HepG2 (cell line): ENCODE results near the gene PAPOLB. TPM values are rescaled to one million over a fixed set of nuclear protein-coding genes. Genes with fewer than 3 reads are reported as not detected.

ENCODE experiments used
- ATAC-seq: fragments of 200-7000 bp; cut with Tn5 transposase; 3 replicates; pipeline ENCODE4 v1.9.1; 2020; ENCODE audit warnings: mild to moderate bottlenecking, moderate library complexity
- BruUV-seq: library from RNA; stranded (reverse); fragments of 400-500 nt; replicated peaks from 2 replicates; lab custom pipeline; 2021; lab: Mats Ljungman, UMichigan
- CTCF ChIA-PET: fragments of 300-600 bp; formaldehyde crosslinking; extraction: SDS; loops from one replicate; lab custom pipeline; 2021; ENCODE audit warnings: low total read pairs, inconsistent platforms, low intra/inter-chr PET ratio; lab: Yijun Ruan, JAX
- POLR2A ChIA-PET: fragments of 350-600 bp; sonication (Branson Sonifier 250); formaldehyde crosslinking; loops from one replicate; lab custom pipeline; 2020; ENCODE audit warnings: antibody characterized with exemption, inconsistent platforms; lab: Yijun Ruan, JAX
- DNase-seq: peaks from one replicate; pipeline ENCODE4 v3.0.0-alpha.2; 2015; ENCODE audit warnings: low spot score
- FAIRE-seq: peaks from 3 replicates; lab custom pipeline; 2011; peaks lifted over from hg19 to GRCh38; lab: Jason Lieb, UNC
- H2AFZ ChIP-seq: one replicate; pipeline ENCODE4 v1.6.1; 2011; ENCODE audit warnings: low read length, inconsistent platforms
- H3K27ac ChIP-seq: fragments of 300-600 bp; 3 replicates; pipeline ENCODE4 v1.8.0; 2011; ENCODE audit warnings: mixed run types, mild to moderate bottlenecking, mixed read lengths, low read length, inconsistent platforms; ENCODE audit not compliant: insufficient read depth; ENCODE audit errors: extremely low read length
- H3K27me3 ChIP-seq, 2 experiments: fragments of 200-600 bp in 1 of 2; 2 replicates in 1 of 2; 3 replicates in 1 of 2; pipeline versions ENCODE4 v1.6.0 to v1.8.0; 2011; ENCODE audit warnings: low read length in 2 of 2, mild to moderate bottlenecking in 2 of 2, moderate library complexity in 2 of 2, inconsistent platforms in 1 of 2; ENCODE audit not compliant: insufficient read depth in 2 of 2, control insufficient read depth in 1 of 2
- H3K36me3 ChIP-seq, 2 experiments: fragments of 200-600 bp in 1 of 2; replicated peaks in 1 of 2; 2 replicates in 1 of 2; 3 replicates in 1 of 2; pipeline versions ENCODE4 v1.5.1 to v1.8.0; 2011; ENCODE audit warnings: low read length in 2 of 2, inconsistent platforms in 1 of 2; ENCODE audit not compliant: insufficient read depth in 2 of 2, control insufficient read depth in 1 of 2
- H3K4me1 ChIP-seq: 2 replicates; pipeline ENCODE4 v1.5.1; 2012; ENCODE audit warnings: low read length, inconsistent platforms; ENCODE audit not compliant: insufficient read depth
- H3K4me2 ChIP-seq: 2 replicates; pipeline ENCODE4 v1.6.0; 2011; ENCODE audit warnings: low read depth, low read length, inconsistent platforms
- H3K4me3 ChIP-seq, 3 experiments: fragments of 200-600 bp in 1 of 3; sonication (generic), shearing (Covaris generic) in 1 of 3; replicated peaks in 1 of 3; 2 replicates each; pipeline ENCODE4 v1.5.1; 2011 to 2016; ENCODE audit warnings: low read length in 3 of 3, inconsistent platforms in 2 of 3, low read depth in 2 of 3, mild to moderate bottlenecking in 2 of 3, control low read depth in 1 of 3, mixed read lengths in 1 of 3; ENCODE audit not compliant: insufficient read depth in 1 of 3
- H3K79me2 ChIP-seq: one replicate; pipeline ENCODE4 v1.6.1; 2011; ENCODE audit warnings: low read length, inconsistent platforms; ENCODE audit not compliant: insufficient read depth
- H3K9ac ChIP-seq: 2 replicates; pipeline ENCODE4 v1.6.0; 2011; ENCODE audit warnings: mild to moderate bottlenecking, low read depth, low read length, inconsistent platforms; ENCODE audit not compliant: insufficient read depth
- H3K9me3 ChIP-seq: 2 replicates; pipeline ENCODE4 v1.5.1; 2012; ENCODE audit warnings: mild to moderate bottlenecking, low read length
- H4K20me1 ChIP-seq: 2 replicates; pipeline ENCODE4 v1.6.0; 2011; ENCODE audit warnings: inconsistent platforms, mild to moderate bottlenecking, low read length, moderate library complexity; ENCODE audit not compliant: insufficient read depth
- AGO2 ChIP-seq: fragments of 200-400 bp; formaldehyde crosslinking; optimal IDR thresholded peaks from 2 replicates; pipeline ENCODE3; 2017; ENCODE audit warnings: mild to moderate bottlenecking, low read depth, low read length, moderate library complexity
- CREB1 ChIP-seq, 2 experiments: fragments of 450-650 bp in 1 of 2; IDR thresholded peaks; 2 replicates each; pipeline ENCODE4 v1.6.1; 2016 to 2017; ENCODE audit warnings: control low read depth in 1 of 2, mild to moderate bottlenecking in 1 of 2, missing compliant biosample characterization in 1 of 2, missing genetic modification characterization in 1 of 2
- MED13 ChIP-seq: sonication (generic); formaldehyde crosslinking; IDR thresholded peaks from 2 replicates; pipeline ENCODE4 v1.5.0; 2020; ENCODE audit warnings: missing genetic modification reagents
- TFDP2 ChIP-seq: sonication (generic); formaldehyde crosslinking; IDR thresholded peaks from 2 replicates; pipeline ENCODE4 v1.4.0; 2020; ENCODE audit warnings: missing genetic modification reagents
- YEATS4 ChIP-seq: sonication (generic); formaldehyde crosslinking; IDR thresholded peaks from 2 replicates; pipeline ENCODE4 v1.4.0; 2020; ENCODE audit warnings: missing genetic modification reagents, borderline replicate concordance
- ZBTB7A ChIP-seq: sonication (generic); formaldehyde crosslinking; IDR thresholded peaks from 2 replicates; pipeline ENCODE4 v1.8.0; 2022; ENCODE audit warnings: mild to moderate bottlenecking, missing genetic modification reagents
- ZNF572 ChIP-seq: sonication (generic); formaldehyde crosslinking; IDR thresholded peaks from 2 replicates; pipeline ENCODE4 v1.5.1; 2020; ENCODE audit warnings: mild to moderate bottlenecking, missing genetic modification reagents
- WGBS: methylation state at CpG from one replicate; pipeline ENCODE4 v1.1.6; 2017; ENCODE audit warnings: low lambda C conversion rate; 5-methylcytosine and 5-hydroxymethylcytosine counted together
- in situ Hi-C: cut with HindIII; loops from 2 replicates; pipeline ENCODE4 v1.10.0; 2017; ENCODE audit warnings: low pct_unique_long_range_greater_than_20kb; ENCODE audit not compliant: extremely low pct_ligation_motif_present
- intact Hi-C: fragments of 100-400 bp; cut with micrococcal nuclease; formaldehyde crosslinking; loops from one replicate; pipeline ENCODE4 v1.10.0; 2022; ENCODE audit not compliant: unreplicated experiment
- polyA plus RNA-seq, 8 experiments: library from polyadenylated mRNA; depleted of rRNA in 3 of 8; stranded (reverse) in 7 of 8; unstranded in 1 of 8; fragments of >200 nt; fragmentation: Illumina TruSeq in 4 of 8; extraction: Trizol in 4 of 8; gene quantifications; 2 replicates each; pipeline versions ENCODE4 v1.2.1 to v1.2.3, GENCODE V29; 2011 to 2016; ENCODE audit warnings: low read depth in 4 of 8, missing spikeins in 1 of 8, mixed read lengths in 1 of 8; ENCODE audit not compliant: insufficient read depth in 1 of 8
- total RNA-seq, 5 experiments: library from RNA; depleted of rRNA; stranded (reverse); fragments of >200 nt; fragmentation: Illumina TruSeq; extraction: Trizol; gene quantifications; 2 replicates each; pipeline ENCODE4 v1.2.3, GENCODE V29; 2016; ENCODE audit warnings: low read depth in 1 of 5

Gene PAPOLB
- total and polyA plus RNA-seq, 2 of the 13 experiments (the other 11 are each of a cell fraction or from before 2014, with no cell fraction given): not detected

GRCh38 chr7:4840079-4840501, 21.7 kb downstream of the PAPOLB start:
- Histone ChIP-seq H2AFZ (no peak overlapping the region), H4K20me1 (no peaks in the 10 kb centered on the region), H3K36me3 (no peaks in the 10 kb centered on the region), H3K4me3 (no peak overlapping the region), H3K79me2 (no peaks in the 10 kb centered on the region), H3K9ac (no peak overlapping the region), H3K4me1 (peaks cover 28% of the 10 kb centered on the region), H3K27me3 (peaks cover 4 to 21% of the 10 kb centered on the region in 2 experiments; a peak in 4 of 5 replicates), H3K9me3 (no peaks in the 10 kb centered on the region), H3K4me2 (no peak overlapping the region), H3K27ac (no peak overlapping the region)
- 62% methylated on average over 12 of the region's 16 CpGs for WGBS
- ChIA-PET CTCF (no interaction called here), POLR2A (no interaction called here)
- no TSS peak for BruUV-seq
- intact Hi-C loops: loop anchor here (10.0 kb wide), 1 partner anchor 945 kb away; the partner anchor contains the start of gene RNF216
- TF ChIP-seq ZNF572 (no peak), YEATS4 (CRISPR knock-in tag) (no peak), ZBTB7A (CRISPR knock-in tag) (no peak), AGO2 (no peak), MED13 (CRISPR knock-in tag) (no peak), CREB1 (IDR thresholded peaks at IDR 0.05) (no peak), CREB1 (CRISPR knock-in tag; IDR thresholded peaks at IDR 0.05) (no peak), TFDP2 (CRISPR knock-in tag) (no peak)
- in situ Hi-C loops: no loop called here
- FAIRE-seq: no peak
- DNase-seq: no peak
- ATAC-seq: no peak
